HG03565 (cell line): ENCODE measurements around the gene CLCN1.

Experiments used
- ATAC-seq: cut with Tn5 transposase; IDR thresholded peaks from one replicate; pipeline ENCODE4 v1.9.1; 2021; ENCODE audit warnings: mild to moderate bottlenecking, moderate library complexity; ENCODE audit not compliant: unreplicated experiment

CLCN1 gene

DNA sequence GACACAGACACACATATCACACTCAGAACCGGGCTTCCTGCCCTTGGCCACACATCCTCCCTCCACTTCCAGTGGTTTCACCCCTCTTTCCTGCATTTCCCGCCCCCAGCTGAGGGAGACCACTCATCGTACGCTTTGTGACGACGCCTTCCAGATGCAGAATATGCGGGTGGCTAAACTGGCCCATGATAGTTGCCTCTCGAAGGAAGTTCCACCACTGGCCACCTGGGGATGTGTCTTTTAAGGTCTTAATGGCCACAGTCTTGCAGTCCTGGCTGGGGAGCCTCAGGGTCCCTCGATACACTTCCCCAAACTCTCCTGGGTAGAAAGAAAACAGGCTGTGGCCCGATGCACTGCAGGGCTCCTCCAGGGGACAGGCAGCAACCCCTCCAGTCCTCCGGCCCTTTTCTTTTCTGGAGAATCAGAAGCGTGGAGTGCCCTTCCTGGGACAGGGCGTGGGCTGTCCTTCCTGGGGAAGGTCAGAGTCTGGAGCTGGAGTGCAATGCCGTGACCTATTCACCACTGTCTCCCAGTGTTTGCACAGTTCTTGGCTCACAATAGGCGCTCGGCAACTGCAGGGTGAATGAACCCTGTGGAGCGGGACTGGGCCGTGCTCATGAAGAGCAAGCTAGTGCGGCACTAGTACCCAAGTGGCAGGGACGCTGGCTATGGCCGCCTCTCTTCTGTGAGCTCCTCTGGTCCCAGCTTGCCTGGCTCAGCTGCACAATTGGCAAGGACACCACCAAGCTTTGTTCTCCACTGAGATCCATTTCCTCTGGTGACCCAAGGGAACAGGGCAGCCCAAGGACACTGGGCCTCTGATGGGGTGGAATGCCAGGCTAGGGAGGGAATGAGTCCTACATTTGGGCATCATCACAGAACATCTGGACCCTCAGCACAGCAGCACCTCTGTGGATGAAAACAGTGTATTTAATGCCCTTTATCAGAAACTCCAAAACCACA is 79.6 kb downstream of the CLCN1 start:
- no peak for ATAC-seq

DNA sequence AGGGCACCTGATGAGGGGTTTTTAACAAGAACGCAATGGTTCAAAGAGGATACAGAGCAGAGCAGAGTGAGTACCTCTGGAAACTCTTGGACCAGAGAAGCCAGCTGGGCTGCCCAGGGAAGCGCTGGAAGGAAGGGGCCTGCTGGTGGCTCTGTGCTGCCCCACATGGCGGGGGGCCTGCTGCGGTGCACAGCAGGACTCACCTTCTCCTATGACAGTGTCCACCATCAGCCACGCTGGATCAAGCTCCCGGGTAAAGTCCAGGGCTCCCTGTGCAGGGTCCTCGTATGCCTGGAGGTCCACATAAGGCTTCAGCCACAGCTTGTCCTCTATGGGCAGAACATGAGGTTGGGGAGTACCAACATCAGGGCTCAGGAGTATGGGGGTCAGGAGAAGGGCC is 80.3 kb downstream of the CLCN1 start:
- ATAC-seq = no peak

DNA sequence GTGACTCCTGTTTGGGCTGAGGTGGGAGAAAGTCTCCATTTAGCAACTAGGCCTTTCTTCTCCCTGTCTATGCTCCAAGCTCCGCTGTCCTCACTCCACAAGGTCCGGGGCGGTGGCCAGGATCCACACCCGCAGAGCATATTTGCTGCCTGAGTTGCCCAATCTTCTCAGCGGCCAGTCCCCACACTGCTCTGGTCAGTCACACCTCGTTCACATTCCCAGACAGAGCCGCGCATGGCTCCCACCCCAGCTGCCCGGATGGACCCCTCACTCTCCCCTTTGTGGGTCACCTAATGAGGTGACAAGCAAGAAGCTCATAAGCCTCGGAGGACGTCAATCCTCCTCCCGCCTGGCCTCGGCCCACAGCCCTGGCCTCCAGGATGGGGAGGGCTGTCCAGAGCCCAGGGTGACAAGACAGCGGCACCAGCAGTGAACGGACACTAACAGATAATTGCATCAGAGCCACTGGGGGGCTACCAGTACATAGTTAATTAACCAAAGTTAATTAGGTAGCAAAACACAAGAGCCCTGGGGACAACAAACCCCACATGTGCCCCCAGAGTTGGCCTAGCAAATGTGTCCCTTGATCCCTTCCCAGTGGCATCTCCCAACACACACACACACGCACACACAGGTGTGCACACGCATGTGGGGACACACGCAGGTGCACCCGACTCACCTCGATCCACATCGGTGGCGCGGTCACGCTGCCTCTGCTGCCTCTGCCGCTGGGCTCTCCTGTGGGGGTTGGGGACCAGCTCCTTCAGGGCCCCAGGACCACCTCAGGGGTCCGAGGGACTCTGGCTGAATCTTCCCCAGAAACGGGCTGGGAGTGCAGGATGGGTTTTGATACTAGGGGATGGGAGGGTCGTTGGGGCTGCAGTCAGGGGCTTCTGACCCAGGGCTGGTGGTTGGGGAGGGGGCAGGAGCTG is 81.0 kb downstream of the CLCN1 start:
- ATAC-seq = no peak

DNA sequence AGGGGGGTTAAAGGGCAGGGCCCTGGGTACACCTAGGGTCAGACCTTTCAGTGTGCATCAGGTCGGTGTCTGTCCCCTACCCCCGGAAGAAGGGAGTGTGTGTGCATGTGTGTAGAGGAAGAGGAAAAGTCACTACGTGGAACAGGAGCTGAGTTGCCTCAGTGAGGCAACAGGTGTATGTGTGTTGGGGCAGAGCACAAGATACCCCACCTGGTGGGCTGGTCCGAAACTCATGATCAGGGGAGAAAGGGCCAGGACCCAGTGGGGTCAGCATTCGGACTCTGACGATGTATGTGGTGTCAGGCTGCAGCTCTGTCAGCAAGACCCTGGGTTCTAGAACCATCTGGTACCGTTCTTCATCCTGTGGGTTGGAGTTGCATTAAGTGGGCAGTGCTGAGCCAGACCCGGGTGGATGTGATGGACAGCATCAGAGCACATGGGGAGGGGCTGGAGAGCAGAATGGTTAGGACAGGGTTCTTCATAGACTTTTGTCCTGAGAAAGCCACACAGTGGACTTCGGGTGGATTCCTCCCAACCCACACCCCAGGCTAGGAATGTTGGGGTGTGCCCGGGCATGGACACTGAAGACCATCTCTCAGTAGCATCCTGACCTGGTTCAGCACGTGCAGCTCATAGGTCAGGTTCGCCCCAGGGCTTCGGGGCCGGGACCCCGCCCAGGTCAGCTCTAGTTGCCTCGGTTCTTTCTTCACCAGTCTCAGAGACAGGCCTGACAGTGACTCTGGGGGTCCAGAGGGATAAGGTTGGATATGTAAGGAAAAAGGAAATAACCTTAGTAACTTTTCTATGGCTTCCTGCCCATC is 82.0 kb downstream of the CLCN1 start:
- ATAC-seq = no peak

DNA sequence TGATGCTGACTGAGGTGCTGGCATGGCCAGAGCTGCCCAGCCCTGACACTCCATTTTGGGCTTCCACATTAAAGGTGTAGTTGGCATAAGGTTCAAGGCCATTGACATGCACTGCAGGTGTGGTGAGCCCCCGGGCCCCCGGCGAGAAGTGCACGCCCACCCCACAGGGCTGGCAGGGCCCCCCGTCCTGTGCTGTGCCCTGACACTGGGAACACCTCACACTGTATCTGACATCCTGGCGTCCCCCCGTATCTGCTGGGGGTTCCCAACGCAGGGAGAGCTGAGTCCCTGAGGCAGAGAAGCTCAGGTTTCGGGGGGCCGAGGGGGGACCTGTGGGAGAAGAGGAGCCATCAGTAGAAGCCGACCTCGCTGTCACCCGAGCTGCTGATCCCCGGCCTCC is 82.7 kb downstream of the CLCN1 start:
- ATAC-seq = no peak

DNA sequence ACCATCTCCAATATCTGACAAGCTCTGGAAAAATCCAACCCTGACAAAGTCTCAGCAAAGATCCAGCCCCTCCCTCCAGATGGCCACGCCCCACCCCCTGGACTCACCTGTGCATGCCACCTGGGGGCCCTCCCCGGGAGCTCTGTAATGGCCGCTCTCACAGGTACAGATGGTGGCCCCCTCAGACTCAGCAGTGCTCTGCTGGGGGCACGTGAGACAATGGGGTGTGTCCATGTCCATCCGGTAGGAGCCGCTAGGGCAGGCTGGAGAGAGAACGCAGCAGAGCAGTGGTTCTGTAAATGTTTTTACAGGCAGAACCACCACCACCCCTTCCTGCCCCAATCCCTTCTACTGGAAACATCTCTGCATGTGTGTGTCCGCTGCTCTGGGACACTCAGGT is 83.2 kb downstream of the CLCN1 start:
- ATAC-seq = no peak

DNA sequence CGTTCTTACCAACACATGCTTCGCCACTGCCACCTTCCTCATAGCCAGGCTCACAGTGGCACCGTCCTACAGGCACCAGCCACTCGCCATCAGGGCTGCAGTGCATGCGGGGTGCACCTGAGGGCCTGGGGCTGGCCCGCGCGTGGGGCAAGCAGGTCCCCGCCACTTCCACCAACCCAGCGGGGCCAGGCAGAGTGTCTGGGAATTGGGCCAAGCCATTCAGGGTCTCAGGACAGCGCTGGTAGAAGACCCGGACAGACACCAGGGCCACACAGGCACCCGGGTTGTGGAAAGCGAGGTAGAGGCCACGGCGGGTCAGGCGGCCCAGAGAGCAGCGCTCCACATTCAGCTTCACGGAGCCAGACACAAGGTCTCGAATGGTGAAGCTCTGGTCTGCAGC is 83.7 kb downstream of the CLCN1 start:
- no peak for ATAC-seq

DNA sequence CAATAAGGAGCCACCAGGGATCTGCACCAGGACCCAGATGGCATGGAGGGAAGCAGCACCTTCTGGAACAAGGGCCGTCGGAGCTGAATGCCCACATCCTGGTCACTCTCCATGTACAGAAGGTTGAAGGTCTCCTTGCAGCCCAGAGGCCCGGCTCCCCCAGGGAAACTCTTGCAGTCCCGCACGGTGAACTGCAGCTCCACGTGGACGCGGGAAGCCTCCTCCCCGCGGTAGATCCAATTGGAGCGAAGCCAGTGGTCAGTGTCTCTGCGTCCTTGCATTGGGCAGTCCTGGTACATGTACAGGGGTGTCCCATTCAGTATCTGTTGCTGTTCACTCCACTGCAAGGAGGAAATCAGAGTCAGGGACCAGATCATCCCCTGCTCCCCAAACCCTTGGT is 85.4 kb downstream of the CLCN1 start:
- no peak for ATAC-seq
